SH-SY5Y (cell line): ENCODE measurements around the gene LRMDA.

ENCODE experiments used
- GATA2 ChIP-seq: IDR thresholded peaks from 2 replicates; pipeline ENCODE4 v1.6.1; 2011; ENCODE audit warnings: mild to moderate bottlenecking, low read depth, low read length
- GATA3 ChIP-seq: IDR thresholded peaks from 2 replicates; pipeline ENCODE4 v1.6.1; 2011; ENCODE audit warnings: low read depth, mild to moderate bottlenecking, low read length, moderate library complexity

DNA sequence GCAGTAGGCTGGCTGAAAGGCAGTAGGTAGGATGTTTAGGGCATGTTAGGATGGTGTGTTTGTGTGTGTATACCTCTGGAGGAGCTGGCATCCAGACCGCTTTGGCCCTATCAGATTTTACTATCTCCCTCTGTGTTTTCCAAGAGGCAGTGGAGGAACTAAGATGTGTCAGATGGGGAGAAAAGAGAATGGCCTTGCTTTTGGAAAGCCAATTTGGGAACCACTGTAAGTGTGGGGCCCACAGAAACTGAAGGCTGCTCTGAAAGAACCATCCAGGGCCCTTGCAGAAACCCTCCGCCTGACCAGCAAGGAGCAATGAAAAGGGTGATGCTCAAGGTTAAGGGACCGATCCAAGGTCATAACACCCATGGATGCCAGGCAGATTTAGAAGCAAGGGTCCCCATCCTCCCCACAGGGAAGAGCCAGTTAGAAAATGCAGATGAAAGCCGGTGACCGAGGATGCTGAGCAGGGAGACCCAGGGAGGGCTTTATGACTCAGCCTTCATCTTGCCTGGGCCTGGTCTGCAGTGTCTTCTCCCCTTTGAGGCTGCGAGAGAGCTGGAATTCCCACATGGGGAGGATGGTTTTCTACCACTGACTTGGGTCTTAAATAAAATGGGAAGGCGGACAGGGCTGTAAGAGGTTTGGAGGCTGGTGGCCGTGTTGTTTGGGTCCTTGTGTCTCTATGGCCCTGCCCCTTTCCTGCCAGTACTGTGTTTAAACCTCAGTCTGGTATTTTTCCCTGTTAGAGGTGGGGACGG lies 275.8 kb downstream of the LRMDA start:
- TF ChIP-seq GATA3, result no peak
- TF ChIP-seq GATA2, result no peak
